GM18868 (cell line): Measurements from ENCODE around the gene SEPTIN3.
A peak's percentile ranks its signal among the peaks of the same experiment; 100 is the strongest.
"Not testable (repeated sequence)": the region's sequence is repeated elsewhere in the genome, so short reads cannot be mapped to it uniquely, and the experiment has no call there.

ENCODE experiments used
- ATAC-seq: cut with Tn5 transposase; IDR thresholded peaks from one replicate; pipeline ENCODE4 v1.9.1; 2021; ENCODE audit warnings: mild to moderate bottlenecking, moderate library complexity; ENCODE audit not compliant: unreplicated experiment

SEPTIN3 gene

GRCh38 chr22:41939981-41940831 is 29.0 kb upstream of the SEPTIN3 start:
- ATAC-seq: peak; percentile 48

GRCh38 chr22:41940832-41941765 is 28.1 kb upstream of the SEPTIN3 start:
- peak; percentile 32 for ATAC-seq

- ATAC-seq: no peak
Observed at GRCh38 chr22:41943661-41944209, 25.5 kb upstream of the SEPTIN3 start.

- ATAC-seq: peak; percentile 74
Observed at GRCh38 chr22:41946629-41947423, 22.4 kb upstream of the SEPTIN3 start, which contains the start of gene CENPM. TSS of gene CENPM (minus strand) at chr22:41947152. CDS start at chr22:41947076, 76 bp downstream.

GRCh38 chr22:41947424-41948080 is 21.7 kb upstream of the SEPTIN3 start:
- ATAC-seq: no peak

- ATAC-seq: no peak
Observed at GRCh38 chr22:41948142-41948541, 21.1 kb upstream of the SEPTIN3 start.

- not testable (repeated sequence) for ATAC-seq
Observed at GRCh38 chr22:41948928-41949296, 20.3 kb upstream of the SEPTIN3 start.

- ATAC-seq: no peak
Observed at GRCh38 chr22:41949297-41949965, 19.8 kb upstream of the SEPTIN3 start.

- ATAC-seq: no peak
Observed at GRCh38 chr22:41951898-41952474, 17.3 kb upstream of the SEPTIN3 start, which contains the start of gene SMIM45. TSS of gene SMIM45 (plus strand) at chr22:41952150.

- ATAC-seq: no peak
Observed at GRCh38 chr22:41952713-41953112, 16.5 kb upstream of the SEPTIN3 start.

GRCh38 chr22:41957941-41958556 is 11.2 kb upstream of the SEPTIN3 start:
- no peak for ATAC-seq

GRCh38 chr22:41963453-41964111 is 5.7 kb upstream of the SEPTIN3 start:
- no peak for ATAC-seq

- no peak for ATAC-seq
Observed at GRCh38 chr22:41964112-41964491, 5.1 kb upstream of the SEPTIN3 start.

- no peak for ATAC-seq
Observed at GRCh38 chr22:41966225-41966606, 3.0 kb upstream of the SEPTIN3 start.

GRCh38 chr22:41966607-41967240 is 2.5 kb upstream of the SEPTIN3 start:
- ATAC-seq: no peak

GRCh38 chr22:41968601-41969000 is 642 bp upstream of the SEPTIN3 start:
- ATAC-seq: no peak

- ATAC-seq: no peak
Observed at GRCh38 chr22:41970601-41971000, 1.4 kb downstream of the SEPTIN3 start.

GRCh38 chr22:41971431-41971830 is 2.2 kb downstream of the SEPTIN3 start:
- ATAC-seq: no peak
